Esophagus squamous epithelium (tissue), 5 donors: ENCODE measurements around the gene FUT2. TPM values are rescaled to one million over a fixed set of nuclear protein-coding genes. Genes with fewer than 3 reads are reported as not detected.

Source experiments
- DNase-seq: peaks from one replicate; lab custom pipeline; 2025; lab: John Stamatoyannopoulos, UW
- H3K27ac ChIP-seq, 4 donors: fragments of 200-600 bp; sonication (generic); one replicate each; pipeline ENCODE4 v1.5.1; 2016 to 2019; ENCODE audit warnings: mild to moderate bottlenecking in 1 of 4
- H3K27me3 ChIP-seq, 4 donors: fragments of 200-600 bp; sonication (generic); 1 replicate in 3 of 4; 2 replicates in 1 of 4; pipeline versions ENCODE4 v1.5.1 to v1.6.0; 2017 to 2021; ENCODE audit warnings: antibody characterized with exemption in 1 of 4
- H3K36me3 ChIP-seq, 3 donors: fragments of 200-600 bp; sonication (generic); one replicate each; pipeline ENCODE4 v1.5.1; 2016 to 2019
- H3K4me1 ChIP-seq, 3 donors: fragments of 200-600 bp; sonication (generic); one replicate each; pipeline ENCODE4 v1.5.1; 2017 to 2019
- H3K4me3 ChIP-seq, 4 donors: fragments of 200-600 bp; sonication (generic); 1 replicate in 3 of 4; 2 replicates in 1 of 4; pipeline ENCODE4 v1.5.1; 2016 to 2019; ENCODE audit warnings: mild to moderate bottlenecking in 2 of 4, moderate library complexity in 1 of 4
- H3K9me3 ChIP-seq, 3 donors: fragments of 200-600 bp; sonication (generic); one replicate each; pipeline ENCODE4 v1.5.1; 2016 to 2019
- CTCF ChIP-seq, 6 experiments: fragments of 450-650 bp in 4 of 6; fragments of 200-600 bp in 2 of 6; sonication (generic) in 2 of 6; IDR thresholded peaks; one replicate each; pipeline ENCODE4 v1.5.1; 2016 to 2019; ENCODE audit warnings: antibody characterized with exemption in 6 of 6, mild to moderate bottlenecking in 4 of 6, moderate library complexity in 4 of 6
- POLR2A ChIP-seq, 4 donors: fragments of 450-650 bp; IDR thresholded peaks; one replicate each; pipeline ENCODE4 v1.6.1; 2017; ENCODE audit warnings: antibody characterized with exemption in 4 of 4, mild to moderate bottlenecking in 4 of 4, moderate library complexity in 3 of 4
- WGBS, 2 donors: methylation state at CpG; one replicate each; pipeline ENCODE4 v1.1.5; 2018; 5-methylcytosine and 5-hydroxymethylcytosine counted together
- intact Hi-C: fragments of 100-400 bp; cut with DNase I; formaldehyde crosslinking; loops from one replicate; pipeline ENCODE4 v1.15.0; 2022
- total RNA-seq, 4 donors: library from RNA; depleted of rRNA; stranded (reverse); fragments of >200 nt; gene quantifications; one replicate each; pipeline ENCODE4 v1.1.0, GENCODE V29; 2016
- donor health status: DM: yes; HTN: yes; CAD: no.

The FUT2 gene
- total RNA-seq, 4 donors from 2014 or later, result 12.2 to 125 (median 38.5) TPM

GRCh38 chr19:48751845-48752495, 56.2 kb downstream of the FUT2 start:
- H3K9me3 ChIP-seq, result no peaks in the 10 kb centered on the region
- H3K27me3 ChIP-seq, result peaks cover 0 to 44% (median 0%) of the 10 kb centered on the region in 4 donors
- H3K36me3 ChIP-seq, result peaks cover 0 to 38% (median 0%) of the 10 kb centered on the region in 3 donors
- TF ChIP-seq CTCF (IDR thresholded peaks at IDR 0.05) (no peak), POLR2A (IDR thresholded peaks at IDR 0.05) (no peak)
- H3K4me1 ChIP-seq, result peaks cover 12 to 34% (median 19%) of the 10 kb centered on the region in 3 donors
- intact Hi-C loops, result no loop called here
- H3K27ac ChIP-seq, result peak overlapping the region; percentile 63 to 86 (median 77)
- 18 to 20% methylated on average over 17 to 18 of the region's 20 CpGs for WGBS, 2 donors
- DNase-seq, result no peak
- peak overlapping the region; percentile 42 to 74 (median 60) for H3K4me3 ChIP-seq

- DNase-seq, result no peak
- intact Hi-C loops, result no loop called here
- Histone ChIP-seq H3K27ac (peak within 1 kb of the TSS; percentile 63 to 86 (median 77)), H3K4me1 (peaks cover 12 to 29% (median 19%) of the 10 kb centered on the region in 3 donors), H3K9me3 (no peaks in the 10 kb centered on the region), H3K4me3 (peak within 1 kb of the TSS; percentile 42 to 74 (median 60)), H3K27me3 (peaks cover 0 to 44% (median 0%) of the 10 kb centered on the region in 4 donors), H3K36me3 (peaks cover 0 to 31% (median 0%) of the 10 kb centered on the region in 3 donors)
- peak in 3 of 4 donors; percentile 22 to 67 (median 54) for TF ChIP-seq POLR2A (IDR thresholded peaks at IDR 0.05)
- peak in 3 of 6 experiments; percentile 21 to 58 (median 26) for TF ChIP-seq CTCF (IDR thresholded peaks at IDR 0.05)
- WGBS, 2 donors, result 9 to 20% methylated on average over 2 to 12 of the region's 73 CpGs
These were observed 57.0 kb downstream of the FUT2 start, which contains the start of gene FUT1 for GRCh38 chr19:48752496-48753365. Gene FUT1, minus strand, starts transcription at chr19:48752641. Its CDS starts 1,360 bp downstream, at chr19:48751281.

DNA sequence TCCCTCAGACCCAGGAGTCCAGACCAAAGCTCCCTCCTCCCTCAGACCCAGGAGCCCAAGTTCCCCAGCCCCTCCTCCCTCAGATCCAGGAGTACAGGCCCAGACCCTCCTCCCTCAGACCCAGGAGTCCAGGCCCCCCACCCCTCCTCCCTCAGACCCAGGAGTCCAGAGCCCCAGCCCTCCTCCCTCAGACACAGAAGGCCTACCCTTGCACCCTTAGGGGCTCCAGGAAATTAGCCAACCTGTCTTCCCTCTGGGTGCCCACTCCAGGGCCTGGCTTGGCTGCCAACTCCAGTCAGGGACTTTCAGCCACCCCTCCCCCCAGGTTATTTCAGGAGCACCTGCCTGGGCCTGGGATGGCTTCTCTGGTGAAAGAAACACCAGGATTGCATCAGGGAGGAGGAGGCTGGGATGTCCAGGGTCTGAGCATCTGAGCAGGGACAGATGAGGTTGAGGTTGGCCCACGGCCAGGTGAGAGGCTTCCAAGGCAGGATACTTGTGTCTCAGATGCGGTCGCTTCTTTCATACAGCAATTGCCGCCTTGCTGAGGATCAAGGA, 59.4 kb downstream of the FUT2 start, which contains the start of gene FGF21:
Gene FGF21, plus strand, starts transcription at position 441 of the 558 bp plus-strand sequence. CDS start 713 bp downstream, outside the sequence.
- no peak for TF ChIP-seq CTCF (IDR thresholded peaks at IDR 0.05)
- TF ChIP-seq POLR2A (IDR thresholded peaks at IDR 0.05), result no peak
- WGBS, 2 donors, result 80 to 92% methylated on average over 2 to 4 of the region's 4 CpGs
- Histone ChIP-seq H3K4me1 (peaks cover 12 to 33% (median 19%) of the 10 kb centered on the region in 3 donors), H3K27ac (no peak within 1 kb of the TSS), H3K9me3 (no peaks in the 10 kb centered on the region), H3K4me3 (no peak within 1 kb of the TSS), H3K27me3 (peaks cover 0 to 39% (median 0%) of the 10 kb centered on the region in 4 donors), H3K36me3 (peaks cover 0 to 9% (median 0%) of the 10 kb centered on the region in 3 donors)
- no peak for DNase-seq
- intact Hi-C loops, result no loop called here

Other genes with a start within 250 kb of the FUT2 start
- 10 to 100 TPM; 33.0 to 43.9 (median 34.6) TPM for gene GRWD1, start 250.0 kb upstream of the FUT2 start, total RNA-seq
- 1 to 10 TPM in 1 of 4 donors, under 1 TPM in 3; 0.57 to 1.3 (median 0.92) TPM for gene KCNJ14, start 240.4 kb upstream of the FUT2 start, total RNA-seq
- gene CYTH2, start 226.6 kb upstream of the FUT2 start, total RNA-seq, result 100 to 1,000 TPM in 1 of 4 donors, 10 to 100 TPM in 3; 40.8 to 101 (median 47.8) TPM
- gene LMTK3, start 184.1 kb upstream of the FUT2 start, total RNA-seq, result 1 to 10 TPM; 2.1 to 7.8 (median 2.8) TPM
- gene SULT2B1, start 143.8 kb upstream of the FUT2 start, total RNA-seq, result 100 to 1,000 TPM in 2 of 4 donors, 10 to 100 TPM in 2; 84.8 to 253 (median 150) TPM
- gene SPACA4, start 89.2 kb upstream of the FUT2 start, total RNA-seq, result 1 to 10 TPM in 3 of 4 donors, not detected in 1; 1.3 to 1.7 (median 1.4) TPM
- gene FAM83E, start 80.9 kb upstream of the FUT2 start, total RNA-seq, result 10 to 100 TPM in 1 of 4 donors, 1 to 10 TPM in 3; 3.1 to 12.3 (median 8.6) TPM
- gene RPL18, start 76.8 kb upstream of the FUT2 start, total RNA-seq, result 1,000 to 10,000 TPM; 1,870 to 2,808 (median 2,491) TPM
- 10 to 100 TPM in 2 of 4 donors, 1 to 10 TPM in 2; 7.0 to 10.9 (median 9.7) TPM for gene SPHK2, start 76.5 kb upstream of the FUT2 start, total RNA-seq
- 10 to 100 TPM in 3 of 4 donors, 1 to 10 TPM in 1; 4.2 to 16.2 (median 11.7) TPM for gene DBP, start 58.6 kb upstream of the FUT2 start, total RNA-seq
- 1 to 10 TPM; 1.4 to 6.9 (median 5.2) TPM for gene CA11, start 49.8 kb upstream of the FUT2 start, total RNA-seq
- under 1 TPM in 1 of 4 donors, not detected in 3; 0.57 TPM for gene NTN5, start 23.0 kb upstream of the FUT2 start, total RNA-seq
- gene MAMSTR, start 23.8 kb downstream of the FUT2 start, total RNA-seq, result 1 to 10 TPM in 1 of 4 donors, under 1 TPM in 1, not detected in 2; 0.57 to 2.0 TPM
- gene RASIP1, start 44.6 kb downstream of the FUT2 start, total RNA-seq, result 1 to 10 TPM; 4.0 to 9.6 (median 6.5) TPM
- gene IZUMO1, start 50.9 kb downstream of the FUT2 start, total RNA-seq, result 10 to 100 TPM in 1 of 4 donors, 1 to 10 TPM in 2, not detected in 1; 2.3 to 56.0 (median 5.0) TPM
- gene FUT1, start 56.7 kb downstream of the FUT2 start, total RNA-seq, result 1 to 10 TPM; 3.4 to 6.3 (median 4.8) TPM
- gene FGF21, start 59.6 kb downstream of the FUT2 start, total RNA-seq, result not detected
- gene BCAT2, start 115.1 kb downstream of the FUT2 start, total RNA-seq, result 10 to 100 TPM; 22.8 to 61.0 (median 42.2) TPM
- gene HSD17B14, start 140.5 kb downstream of the FUT2 start, total RNA-seq, result 1 to 10 TPM in 2 of 4 donors, under 1 TPM in 1, not detected in 1; 0.83 to 9.0 (median 4.8) TPM
- 1 to 10 TPM; 2.8 to 9.0 (median 5.6) TPM for gene PLEKHA4, start 172.6 kb downstream of the FUT2 start, total RNA-seq
- gene PPP1R15A, start 176.4 kb downstream of the FUT2 start, total RNA-seq, result 10 to 100 TPM; 19.3 to 41.6 (median 33.3) TPM
- not detected for gene TULP2, start 202.8 kb downstream of the FUT2 start, total RNA-seq
- gene NUCB1, start 204.3 kb downstream of the FUT2 start, total RNA-seq, result 100 to 1,000 TPM in 3 of 4 donors, 10 to 100 TPM in 1; 93.5 to 186 (median 157) TPM
- gene DHDH, start 237.7 kb downstream of the FUT2 start, total RNA-seq, result 1 to 10 TPM in 1 of 4 donors, under 1 TPM in 1, not detected in 2; 0.95 to 2.9 TPM